Brain microvascular endothelial cell (primary cell): Measurements from ENCODE around the gene APMAP.

Experiments
- DNase-seq: peaks from one replicate; pipeline ENCODE4 v3.0.0-alpha.2; 2020
- H3K27ac ChIP-seq: fragments of 250-450 bp; sonication (Bioruptor Pico); 2 replicates; pipeline ENCODE4 v1.5.1; 2020; ENCODE audit warnings: mild to moderate bottlenecking, moderate library complexity
- H3K27me3 ChIP-seq: fragments of 250-450 bp; sonication (Bioruptor Pico); replicated peaks from 2 replicates; pipeline ENCODE4 v1.5.1; 2020; ENCODE audit warnings: mild to moderate bottlenecking
- H3K36me3 ChIP-seq: fragments of 250-450 bp; sonication (Bioruptor Pico); replicated peaks from 2 replicates; pipeline ENCODE4 v1.5.1; 2020; ENCODE audit warnings: mild to moderate bottlenecking
- H3K4me3 ChIP-seq: 2 replicates; pipeline ENCODE4 v1.5.1; 2011; ENCODE audit warnings: low read depth, mild to moderate bottlenecking, control low read depth, low read length, moderate library complexity
- CTCF ChIP-seq: IDR thresholded peaks from 2 replicates; pipeline ENCODE4 v1.5.1; 2011; ENCODE audit warnings: low read depth, mild to moderate bottlenecking, moderate library complexity, low read length, control low read depth, inconsistent platforms; ENCODE audit errors: missing control alignments
- in situ Hi-C: cut with HindIII; loops from 2 replicates; pipeline ENCODE4 v1.10.0; 2017; ENCODE audit warnings: low sequenced_read_pairs, low pct_ligation_motif_present

The APMAP gene

GRCh38 chr20:24968278-24968800, 24.2 kb downstream of the APMAP start:
- no peak for TF ChIP-seq CTCF
- Histone ChIP-seq H3K36me3 (peaks cover 38% of the 10 kb centered on the region), H3K27ac (no peak overlapping the region), H3K27me3 (no peaks in the 10 kb centered on the region), H3K4me3 (no peak overlapping the region)
- in situ Hi-C loops, result no loop called here
- DNase-seq, result no peak

- no peak overlapping the region for H3K27ac ChIP-seq
- DNase-seq, result no peak
- in situ Hi-C loops, result no loop called here
- H3K4me3 ChIP-seq, result no peak overlapping the region
- H3K27me3 ChIP-seq, result no peaks in the 10 kb centered on the region
- TF ChIP-seq CTCF, result no peak
- peaks cover 41% of the 10 kb centered on the region for H3K36me3 ChIP-seq
Observed at GRCh38 chr20:24966317-24967012, 26.1 kb downstream of the APMAP start.

DNA sequence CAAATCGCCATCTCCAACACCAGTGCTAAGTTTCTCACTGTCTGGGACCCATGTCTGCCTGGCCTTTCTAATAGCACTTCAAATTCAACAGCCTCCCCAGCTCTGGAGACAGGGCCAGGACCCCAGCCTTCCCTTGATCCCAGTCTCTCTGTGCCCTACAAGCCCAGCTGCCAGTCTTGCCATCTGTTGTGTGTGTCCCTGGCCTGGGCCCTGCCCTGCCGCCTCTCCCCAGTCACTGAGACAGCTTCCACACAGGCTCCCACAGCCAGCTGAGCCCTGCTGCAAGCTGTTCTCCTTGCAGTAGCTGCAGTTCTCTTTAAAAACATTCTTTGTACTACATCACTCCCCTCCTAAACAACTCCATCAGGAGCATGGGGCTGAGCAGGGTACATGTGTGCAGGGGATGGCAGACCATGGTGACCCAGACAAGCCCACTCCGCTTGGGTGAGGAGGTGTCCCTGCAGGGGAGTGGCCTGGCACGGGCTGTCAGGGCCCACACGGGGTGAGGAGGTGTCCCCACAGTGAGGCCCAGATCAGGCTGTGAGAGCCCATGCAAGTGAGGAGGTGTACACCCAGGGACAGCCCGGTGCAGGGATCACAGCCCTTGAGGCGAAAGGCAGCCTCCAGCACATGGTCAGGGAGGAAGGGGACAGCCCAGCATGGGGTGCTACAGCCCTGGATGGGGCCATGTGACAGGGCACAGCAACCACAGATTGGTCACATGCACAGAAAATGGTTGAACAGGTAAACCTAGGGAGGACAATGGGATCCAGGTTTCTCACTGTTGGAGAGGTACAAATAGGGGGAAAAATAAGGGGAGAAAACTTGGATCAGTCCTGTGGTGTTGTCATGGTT, 27.3 kb downstream of the APMAP start:
- no peak for DNase-seq
- no peak for TF ChIP-seq CTCF
- no peak overlapping the region for H3K4me3 ChIP-seq
- no peaks in the 10 kb centered on the region for H3K27me3 ChIP-seq
- in situ Hi-C loops, result no loop called here
- no peak overlapping the region for H3K27ac ChIP-seq
- peaks cover 41% of the 10 kb centered on the region for H3K36me3 ChIP-seq

DNA sequence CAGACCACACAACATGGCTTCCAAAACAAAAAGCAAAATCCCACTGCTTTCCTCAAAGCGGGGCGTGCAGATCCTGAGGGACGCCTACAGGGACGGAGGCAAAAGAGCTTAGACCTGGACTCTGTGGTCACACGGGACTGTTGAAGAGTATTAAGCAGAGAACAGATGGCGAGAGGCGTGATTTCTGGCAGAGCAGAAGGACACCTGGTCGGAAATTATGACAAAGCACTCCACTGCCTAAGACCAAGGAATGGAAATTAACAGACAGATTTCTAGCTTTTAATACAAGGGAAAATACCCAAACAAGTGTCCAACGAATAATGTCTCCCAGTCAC, 28.1 kb downstream of the APMAP start:
- Histone ChIP-seq H3K27me3 (no peaks in the 10 kb centered on the region), H3K4me3 (no peak overlapping the region), H3K36me3 (peaks cover 36% of the 10 kb centered on the region), H3K27ac (no peak overlapping the region)
- DNase-seq, result no peak
- in situ Hi-C loops, result no loop called here
- TF ChIP-seq CTCF, result no peak

- H3K27ac ChIP-seq, result no peak overlapping the region
- H3K27me3 ChIP-seq, result no peaks in the 10 kb centered on the region
- no peak for DNase-seq
- no peak overlapping the region for H3K4me3 ChIP-seq
- in situ Hi-C loops, result no loop called here
- no peak for TF ChIP-seq CTCF
- peaks cover 32% of the 10 kb centered on the region for H3K36me3 ChIP-seq
Observed at GRCh38 chr20:24963672-24964505, 28.7 kb downstream of the APMAP start.
